Testis (tissue), 2 donors: Measurements from ENCODE around the gene LPP.

Source experiments
- CTCF ChIP-seq, 3 experiments: fragments of 450-650 bp in 2 of 3; fragments of 200-600 bp in 1 of 3; sonication (generic) in 1 of 3; IDR thresholded peaks; one replicate each; pipeline ENCODE4 v1.5.1; 2016 to 2019; ENCODE audit warnings: antibody characterized with exemption in 3 of 3, mild to moderate bottlenecking in 2 of 3, moderate library complexity in 1 of 3
- POLR2A ChIP-seq: fragments of 450-650 bp; IDR thresholded peaks from one replicate; pipeline ENCODE4 v1.6.1; 2017; ENCODE audit warnings: antibody characterized with exemption, mild to moderate bottlenecking, moderate library complexity

- TF ChIP-seq CTCF (IDR thresholded peaks at IDR 0.05) (no peak), POLR2A (no peak)
Observed at GRCh38 chr3:188789251-188789650, 635.3 kb downstream of the LPP start.
